K562 (cell line): Measurements from ENCODE around the gene CPSF7. TPM values are rescaled to one million over a fixed set of nuclear protein-coding genes. Genes with fewer than 3 reads are reported as not detected.
A peak's percentile ranks its signal among the peaks of the same experiment; 100 is the strongest.

Experiments used
- KDM1A ChIP-seq, 2 experiments: fragments of 450-650 bp; IDR thresholded peaks; 2 replicates each; pipeline ENCODE4 v1.6.1; 2016; ENCODE audit warnings: mild to moderate bottlenecking in 2 of 2
- MAZ ChIP-seq, 2 experiments: fragments of 450-650 bp in 1 of 2; sonication (generic) in 1 of 2; formaldehyde crosslinking; IDR thresholded peaks in 1 of 2; conservative IDR thresholded peaks in 1 of 2; 2 replicates each; pipeline versions ENCODE4 v1.4.0 to v1.5.0; 2020; ENCODE audit warnings: mild to moderate bottlenecking in 1 of 2, missing genetic modification reagents in 1 of 2
- PHF8 ChIP-seq: fragments of 200-600 bp; sonication (generic); IDR thresholded peaks from 2 replicates; pipeline ENCODE4 v1.6.1; 2012; ENCODE audit warnings: mixed run types, mild to moderate bottlenecking, inconsistent platforms, low read length, moderate library complexity, borderline replicate concordance
- SNAPC5 ChIP-seq: fragments of 250-450 bp; sonication (Bioruptor Pico); IDR thresholded peaks from 2 replicates; pipeline ENCODE4 v1.8.0; 2021; ENCODE audit warnings: moderate library complexity, mild to moderate bottlenecking, inconsistent platforms
- STAT6 ChIP-seq: sonication (generic); formaldehyde crosslinking; IDR thresholded peaks from 2 replicates; pipeline ENCODE4 v1.8.1; 2023; ENCODE audit warnings: mild to moderate bottlenecking, missing genetic modification reagents
- TGIF2 ChIP-seq: sonication (generic); formaldehyde crosslinking; IDR thresholded peaks from 2 replicates; pipeline ENCODE4 v1.8.1; 2022; ENCODE audit warnings: mild to moderate bottlenecking, missing genetic modification reagents, moderate library complexity
- TRIM24 ChIP-seq, 2 experiments: fragments of 450-650 bp; IDR thresholded peaks; 2 replicates each; pipeline ENCODE4 v1.6.1; 2016
- ZC3H4 ChIP-seq: sonication (generic); formaldehyde crosslinking; IDR thresholded peaks from 2 replicates; pipeline ENCODE4 v1.9.0; 2021; ENCODE audit warnings: missing genetic modification reagents, borderline replicate concordance
- ZKSCAN1 ChIP-seq: fragments of 150-350 bp; IDR thresholded peaks from 2 replicates; pipeline ENCODE4 v1.6.1; 2016; ENCODE audit warnings: low read depth, low read length
- polyA plus RNA-seq, 8 experiments: library from polyadenylated mRNA; depleted of rRNA in 4 of 8; stranded (reverse) in 5 of 8; unstranded in 3 of 8; fragments of >200 nt; fragmentation: Nextera tagmentation in 2 of 8; fragmentation: Illumina TruSeq in 1 of 8; extraction: Ambion mirVana in 2 of 8; extraction: Trizol in 1 of 8; gene quantifications; 2 replicates each; pipeline versions ENCODE4 v1.2.1 to v1.2.3, GENCODE V29; 2011 to 2014; ENCODE audit warnings: inconsistent platforms in 1 of 8, missing spikeins in 1 of 8
- total RNA-seq, 7 experiments: library from RNA; depleted of rRNA in 6 of 7; stranded (reverse); fragments of >200 nt in 6 of 7; fragmentation: Illumina TruSeq in 2 of 7; extraction: Trizol in 2 of 7; gene quantifications; 2 replicates each; pipeline versions ENCODE4 v1.2.1 to v1.2.3, GENCODE V29; 2011 to 2021; ENCODE audit warnings: low replicate concordance in 1 of 7
- TF ChIP-seq, protein P1 (sequence below), 2 experiments: fragments of 450-650 bp; conservative IDR thresholded peaks; 2 replicates each; pipeline ENCODE4 v1.6.1; 2017; ENCODE audit warnings: mild to moderate bottlenecking in 2 of 2, moderate library complexity in 2 of 2
- TF ChIP-seq, protein P2 (sequence below), 2 experiments: fragments of 450-650 bp in 1 of 2; sonication (generic) in 1 of 2; formaldehyde crosslinking in 1 of 2; IDR thresholded peaks; 2 replicates each; pipeline versions ENCODE4 v1.7.1 to v1.9.0; 2016 to 2022; ENCODE audit warnings: inconsistent platforms in 1 of 2, mild to moderate bottlenecking in 1 of 2, missing genetic modification reagents in 1 of 2

CPSF7 gene
- total and polyA plus RNA-seq, 9 of the 15 experiments (the other 6 are each of a cell fraction or from before 2014, with no cell fraction given), result 14.8 to 104 (median 44.1) TPM

DNA sequence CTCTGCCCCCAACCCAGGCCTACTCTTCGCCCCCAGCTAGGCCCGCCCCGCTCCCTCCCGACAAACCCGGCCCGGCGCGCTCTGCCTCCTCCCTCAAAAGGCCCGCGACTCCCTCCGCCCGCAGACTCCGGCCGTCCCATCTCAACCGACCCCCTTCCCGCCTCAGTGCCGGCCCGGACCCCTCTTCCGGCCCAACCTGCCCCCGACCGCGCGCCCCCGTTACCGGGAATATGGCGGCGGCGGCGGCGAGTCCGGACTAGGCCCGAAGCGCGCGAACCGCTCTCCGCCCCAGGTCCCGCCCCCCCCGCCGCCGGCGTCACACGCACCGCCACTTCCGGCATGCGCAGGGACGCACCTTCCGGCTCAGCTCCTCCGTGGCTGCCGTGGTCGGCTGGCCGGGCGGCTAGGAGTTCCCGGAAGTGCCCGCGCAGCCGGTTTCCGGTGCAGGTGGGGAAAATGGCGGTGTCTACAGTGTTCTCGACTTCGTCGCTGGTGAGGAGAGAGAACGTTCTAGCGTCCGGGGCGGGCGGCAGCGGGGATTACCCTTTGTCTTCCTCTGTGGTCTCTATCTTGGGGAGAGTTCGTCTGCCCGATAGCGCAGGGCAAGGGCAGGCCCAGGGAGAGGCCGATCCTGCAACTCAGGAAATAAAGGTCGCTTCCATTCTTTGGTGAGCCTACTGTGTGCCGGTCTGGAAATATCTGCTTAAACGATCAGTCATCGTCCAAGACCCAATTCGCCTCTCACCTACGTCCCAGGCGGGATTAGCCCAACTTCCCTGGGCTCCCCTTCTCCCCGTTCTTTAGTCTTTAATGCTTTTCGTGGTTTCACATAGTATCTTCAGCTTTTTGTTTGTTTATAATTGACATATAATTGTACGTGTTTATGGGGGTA, at the start of gene CPSF7, which contains the start of gene SDHAF2 (continued):
- TF ChIP-seq TRIM24 (IDR thresholded peaks at IDR 0.05), result peak in 1 of 2 experiments; percentile 21; a peak in 1 of 4 replicates
- TF ChIP-seq, protein P1, sequence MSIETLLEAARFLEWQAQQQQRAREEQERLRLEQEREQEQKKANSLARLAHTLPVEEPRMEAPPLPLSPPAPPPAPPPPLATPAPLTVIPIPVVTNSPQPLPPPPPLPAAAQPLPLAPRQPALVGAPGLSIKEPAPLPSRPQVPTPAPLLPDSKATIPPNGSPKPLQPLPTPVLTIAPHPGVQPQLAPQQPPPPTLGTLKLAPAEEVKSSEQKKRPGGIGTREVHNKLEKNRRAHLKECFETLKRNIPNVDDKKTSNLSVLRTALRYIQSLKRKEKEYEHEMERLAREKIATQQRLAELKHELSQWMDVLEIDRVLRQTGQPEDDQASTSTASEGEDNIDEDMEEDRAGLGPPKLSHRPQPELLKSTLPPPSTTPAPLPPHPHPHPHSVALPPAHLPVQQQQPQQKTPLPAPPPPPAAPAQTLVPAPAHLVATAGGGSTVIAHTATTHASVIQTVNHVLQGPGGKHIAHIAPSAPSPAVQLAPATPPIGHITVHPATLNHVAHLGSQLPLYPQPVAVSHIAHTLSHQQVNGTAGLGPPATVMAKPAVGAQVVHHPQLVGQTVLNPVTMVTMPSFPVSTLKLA (conservative IDR thresholded peaks at IDR 0.05), result peak; percentile 81 to 90; a peak in 3 of 4 replicates
- peak; percentile 84 to 90; a peak in 3 of 4 replicates for TF ChIP-seq MAZ (CRISPR knock-in tag; conservative IDR thresholded peaks at IDR 0.05 in 1 of 2, IDR thresholded peaks at IDR 0.05 in 1 of 2)
- 0 out of 2 replicates have a peak, but pooled peaks have one; percentile 6 for TF ChIP-seq STAT6
- TF ChIP-seq TGIF2, result peak; percentile 89
- TF ChIP-seq, protein P2, sequence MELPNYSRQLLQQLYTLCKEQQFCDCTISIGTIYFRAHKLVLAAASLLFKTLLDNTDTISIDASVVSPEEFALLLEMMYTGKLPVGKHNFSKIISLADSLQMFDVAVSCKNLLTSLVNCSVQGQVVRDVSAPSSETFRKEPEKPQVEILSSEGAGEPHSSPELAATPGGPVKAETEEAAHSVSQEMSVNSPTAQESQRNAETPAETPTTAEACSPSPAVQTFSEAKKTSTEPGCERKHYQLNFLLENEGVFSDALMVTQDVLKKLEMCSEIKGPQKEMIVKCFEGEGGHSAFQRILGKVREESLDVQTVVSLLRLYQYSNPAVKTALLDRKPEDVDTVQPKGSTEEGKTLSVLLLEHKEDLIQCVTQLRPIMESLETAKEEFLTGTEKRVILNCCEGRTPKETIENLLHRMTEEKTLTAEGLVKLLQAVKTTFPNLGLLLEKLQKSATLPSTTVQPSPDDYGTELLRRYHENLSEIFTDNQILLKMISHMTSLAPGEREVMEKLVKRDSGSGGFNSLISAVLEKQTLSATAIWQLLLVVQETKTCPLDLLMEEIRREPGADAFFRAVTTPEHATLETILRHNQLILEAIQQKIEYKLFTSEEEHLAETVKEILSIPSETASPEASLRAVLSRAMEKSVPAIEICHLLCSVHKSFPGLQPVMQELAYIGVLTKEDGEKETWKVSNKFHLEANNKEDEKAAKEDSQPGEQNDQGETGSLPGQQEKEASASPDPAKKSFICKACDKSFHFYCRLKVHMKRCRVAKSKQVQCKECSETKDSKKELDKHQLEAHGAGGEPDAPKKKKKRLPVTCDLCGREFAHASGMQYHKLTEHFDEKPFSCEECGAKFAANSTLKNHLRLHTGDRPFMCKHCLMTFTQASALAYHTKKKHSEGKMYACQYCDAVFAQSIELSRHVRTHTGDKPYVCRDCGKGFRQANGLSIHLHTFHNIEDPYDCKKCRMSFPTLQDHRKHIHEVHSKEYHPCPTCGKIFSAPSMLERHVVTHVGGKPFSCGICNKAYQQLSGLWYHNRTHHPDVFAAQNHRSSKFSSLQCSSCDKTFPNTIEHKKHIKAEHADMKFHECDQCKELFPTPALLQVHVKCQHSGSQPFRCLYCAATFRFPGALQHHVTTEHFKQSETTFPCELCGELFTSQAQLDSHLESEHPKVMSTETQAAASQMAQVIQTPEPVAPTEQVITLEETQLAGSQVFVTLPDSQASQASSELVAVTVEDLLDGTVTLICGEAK (IDR thresholded peaks at IDR 0.05), result peak; percentile 98
- TF ChIP-seq, protein P2 (CRISPR knock-in tag; IDR thresholded peaks at IDR 0.05), result no peak
- TF ChIP-seq PHF8, result peak; percentile 98; the same call in 1 of the 2 replicates
- TF ChIP-seq ZKSCAN1, result peak; percentile 100
- TF ChIP-seq ZC3H4, result no peak
- no peak for TF ChIP-seq SNAPC5 (CRISPR knock-in tag)
- no peak for TF ChIP-seq KDM1A (IDR thresholded peaks at IDR 0.05)
